GM18505 (cell line): ENCODE data around the gene SMIM21.

Experiments
- ATAC-seq: cut with Tn5 transposase; IDR thresholded peaks from one replicate; pipeline ENCODE4 v1.9.1; 2021; ENCODE audit not compliant: unreplicated experiment
- POLR2A ChIP-seq: IDR thresholded peaks from 4 replicates; pipeline ENCODE4 v1.6.1; 2011; ENCODE audit warnings: borderline replicate concordance; ENCODE audit not compliant: insufficient read depth, insufficient read length; ENCODE audit errors: extremely low read depth

The SMIM21 gene

DNA sequence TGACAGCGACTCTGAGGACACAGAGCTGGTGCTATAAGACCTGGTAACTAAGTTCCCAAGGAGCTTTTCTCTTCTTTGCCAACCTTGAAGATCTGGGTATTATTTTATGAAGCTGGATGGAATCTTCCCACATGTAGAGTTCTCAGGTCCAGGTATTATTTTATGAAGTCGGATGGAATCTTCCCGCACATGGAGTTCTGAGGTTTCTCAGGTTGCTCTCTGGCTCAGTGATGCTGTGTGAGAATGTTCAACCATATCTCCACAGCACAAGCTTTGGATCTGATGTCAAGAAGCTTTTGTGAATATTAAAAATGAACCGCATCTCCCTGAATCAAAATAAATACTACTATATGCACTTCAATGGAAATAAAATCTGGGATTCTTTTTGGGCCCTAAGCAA is at the start of gene SMIM21:
Gene SMIM21 (minus strand): TSS at position 101 of the 400 bp plus-strand sequence. CDS start 140 bp downstream, outside the sequence.
- TF ChIP-seq POLR2A, result no peak
- no peak for ATAC-seq

DNA sequence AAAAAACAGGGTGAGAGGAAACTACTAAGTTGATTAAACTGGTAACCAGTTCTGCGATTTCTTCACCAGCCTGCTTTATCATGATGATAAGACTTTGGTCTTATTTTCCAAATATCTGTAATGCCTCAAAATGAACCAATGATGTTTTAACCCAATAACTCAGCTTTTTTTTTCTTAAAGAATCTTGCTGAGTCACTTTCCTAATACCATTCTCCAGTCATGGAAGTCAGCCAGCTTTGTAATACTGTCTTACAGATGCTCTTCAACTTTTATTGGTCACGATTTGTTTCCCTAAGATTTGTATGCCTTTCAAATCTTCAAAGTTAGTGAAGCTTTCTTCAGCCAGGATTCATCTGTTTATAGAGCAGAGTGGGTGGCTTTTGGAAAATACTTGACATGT is 47.7 kb upstream of the SMIM21 start:
- ATAC-seq, result no peak
- TF ChIP-seq POLR2A, result no peak

DNA sequence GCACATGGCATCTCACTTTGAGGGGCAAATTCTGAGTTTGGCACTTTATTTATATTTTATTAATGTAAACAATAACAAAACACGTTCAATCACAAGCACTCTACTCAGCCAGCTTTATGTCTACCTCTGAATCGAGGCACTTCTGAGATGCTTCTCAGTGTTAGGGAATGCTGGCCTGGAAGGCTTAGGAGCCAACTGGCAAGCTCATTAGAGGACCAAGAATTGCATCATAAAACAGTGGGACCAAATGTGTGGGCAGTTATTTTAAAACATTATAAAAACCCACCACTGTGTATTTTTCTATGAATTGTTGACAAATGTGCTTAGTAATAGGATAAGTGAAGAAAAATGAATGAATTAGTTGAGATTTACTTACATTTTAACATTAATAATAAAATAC is 46.8 kb upstream of the SMIM21 start:
- ATAC-seq, result no peak
- TF ChIP-seq POLR2A, result no peak

DNA sequence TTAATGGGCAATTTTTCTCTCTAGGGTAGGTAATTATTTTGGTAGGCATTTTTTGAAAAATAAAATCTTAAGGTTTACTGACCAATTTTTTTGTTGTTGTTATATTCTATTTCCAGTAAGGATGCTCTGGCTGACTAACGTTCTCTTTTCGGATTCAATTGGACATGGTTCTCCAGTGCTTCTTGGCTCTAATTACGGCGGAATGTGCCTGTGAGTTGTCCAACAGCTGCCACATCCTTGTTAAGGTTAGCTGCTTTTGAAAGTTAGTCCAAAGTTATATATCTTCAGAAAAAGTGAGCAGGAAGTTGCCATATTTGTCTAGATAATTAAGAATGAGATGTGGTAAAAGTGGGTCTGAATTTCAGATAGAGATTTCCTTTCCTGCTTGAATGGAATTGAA is 45.8 kb upstream of the SMIM21 start:
- ATAC-seq, result no peak

DNA sequence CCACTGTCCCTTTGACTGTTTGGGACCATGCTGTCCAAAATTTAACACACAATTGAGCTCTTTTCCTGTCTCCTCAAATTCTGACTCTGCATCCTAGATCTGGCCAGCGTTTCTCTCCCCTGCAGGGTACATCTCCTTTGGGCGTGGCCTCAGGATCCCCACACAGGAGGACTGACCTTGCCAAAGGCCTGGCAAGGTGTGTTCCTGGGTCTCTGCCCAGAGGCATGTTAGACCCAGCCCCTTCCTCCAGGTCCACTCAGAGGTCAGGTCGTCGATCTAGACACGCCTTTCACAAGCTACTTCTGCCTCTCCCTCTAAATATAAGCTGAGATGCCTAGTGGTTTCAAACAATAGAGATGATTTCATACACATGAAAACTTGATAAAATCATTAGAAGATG is 45.4 kb upstream of the SMIM21 start:
- no peak for ATAC-seq
- no peak for TF ChIP-seq POLR2A

More for the DNA sequence above, 45.8 kb upstream of the SMIM21 start:
- no peak for TF ChIP-seq POLR2A

DNA sequence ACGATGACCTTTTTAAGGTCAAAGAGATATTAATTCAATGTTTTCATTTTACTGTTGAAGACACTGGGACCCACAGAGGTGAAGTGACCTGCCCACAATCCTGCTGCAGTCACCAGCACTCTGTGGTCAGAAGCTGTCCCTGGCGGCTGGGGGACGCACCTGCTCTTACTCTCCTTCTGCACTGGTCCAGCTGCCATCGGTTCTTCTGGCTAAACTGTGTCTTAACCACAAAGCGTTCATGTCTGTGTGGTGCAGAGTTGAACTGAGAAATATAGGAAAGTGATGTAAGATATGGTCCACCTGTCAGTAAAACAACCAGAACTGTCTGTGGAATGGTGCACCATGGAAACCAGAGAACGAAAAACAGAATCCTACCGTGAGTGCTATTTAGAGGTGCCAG is 44.9 kb upstream of the SMIM21 start:
- no peak for TF ChIP-seq POLR2A
- ATAC-seq, result no peak

DNA sequence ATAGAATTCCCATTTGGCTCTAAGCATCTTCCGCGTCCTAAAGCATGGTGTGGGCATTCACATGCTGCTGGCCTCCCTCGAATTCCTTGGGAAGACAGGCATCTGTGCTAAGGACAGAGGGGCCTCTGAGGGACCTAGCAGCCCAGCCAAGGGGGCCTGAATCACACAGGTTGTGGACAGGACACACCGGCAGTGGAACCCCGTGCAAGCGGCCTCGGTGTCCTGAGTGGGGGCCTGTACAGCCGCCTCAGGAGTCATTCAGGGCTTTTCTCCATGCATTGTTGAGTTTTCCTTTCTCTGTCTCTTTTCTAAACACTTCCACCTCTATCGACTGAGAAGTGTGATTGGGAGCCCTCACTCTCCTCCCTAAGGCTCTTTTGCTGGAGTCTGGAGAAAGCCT is 44.3 kb upstream of the SMIM21 start:
- no peak for TF ChIP-seq POLR2A
- ATAC-seq, result no peak

DNA sequence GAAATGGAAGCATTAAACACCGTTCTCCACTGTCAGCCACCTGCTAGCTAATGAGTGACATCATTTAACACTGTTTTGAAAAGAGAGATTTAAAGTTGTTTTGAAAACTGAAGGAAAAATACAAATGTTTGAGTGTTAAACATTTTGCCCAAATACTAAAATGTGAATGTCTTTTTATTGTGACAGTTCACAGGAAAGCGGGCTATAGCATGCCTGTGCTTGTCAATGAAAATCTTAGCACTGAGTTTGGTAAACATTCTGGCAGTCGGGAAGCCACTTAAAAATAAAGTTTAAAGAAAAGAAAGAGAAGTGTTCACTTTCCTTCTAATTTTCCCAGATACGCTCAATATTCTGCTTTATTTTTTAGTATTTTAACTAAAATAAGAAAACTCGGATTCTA is 40.3 kb upstream of the SMIM21 start:
- no peak for ATAC-seq
- TF ChIP-seq POLR2A, result no peak

DNA sequence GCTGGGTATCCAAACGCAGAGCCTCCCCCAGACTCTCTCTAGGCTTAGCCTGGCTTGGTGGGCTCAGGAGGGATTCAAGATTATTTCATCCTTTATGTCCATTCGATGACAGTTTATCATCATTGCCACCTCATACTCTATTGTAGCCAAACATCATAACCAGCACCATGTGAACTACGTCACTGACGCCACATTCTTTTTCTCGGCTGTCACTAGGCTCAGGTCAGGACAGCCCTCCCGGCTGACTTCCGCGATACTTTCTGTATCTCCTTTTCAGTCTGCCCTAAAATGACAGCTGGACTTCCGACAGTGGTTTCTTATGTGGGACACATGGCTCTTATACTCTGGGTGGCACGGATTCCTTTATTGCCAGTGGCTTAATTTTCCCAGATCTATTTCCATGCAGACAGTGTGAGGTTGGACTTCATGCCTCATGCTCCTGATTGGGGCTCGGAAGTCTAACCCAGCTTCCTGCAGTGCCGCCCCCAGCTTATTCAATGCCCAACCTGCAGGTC is 39.8 kb upstream of the SMIM21 start:
- TF ChIP-seq POLR2A, result no peak
- no peak for ATAC-seq

DNA sequence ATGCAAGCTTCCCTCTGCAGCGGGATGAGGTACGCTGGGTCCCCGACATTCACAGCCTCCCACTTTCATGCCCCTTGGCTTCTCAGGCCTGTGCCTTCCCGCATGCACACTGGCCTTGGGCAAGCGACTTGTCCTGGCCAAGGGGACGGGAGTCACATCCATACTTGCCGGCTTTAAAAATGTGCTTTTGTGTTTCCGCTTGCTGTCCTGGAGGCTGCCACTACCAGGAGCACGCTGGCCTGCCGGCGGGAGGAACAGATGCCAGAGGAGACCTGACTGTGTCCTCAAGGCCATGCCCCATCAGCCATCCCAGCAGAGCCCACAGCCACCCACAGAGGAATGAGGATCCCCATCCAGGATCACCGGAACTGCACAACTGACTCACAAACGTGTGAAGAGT is 36.9 kb upstream of the SMIM21 start:
- ATAC-seq, result no peak
- TF ChIP-seq POLR2A, result no peak

DNA sequence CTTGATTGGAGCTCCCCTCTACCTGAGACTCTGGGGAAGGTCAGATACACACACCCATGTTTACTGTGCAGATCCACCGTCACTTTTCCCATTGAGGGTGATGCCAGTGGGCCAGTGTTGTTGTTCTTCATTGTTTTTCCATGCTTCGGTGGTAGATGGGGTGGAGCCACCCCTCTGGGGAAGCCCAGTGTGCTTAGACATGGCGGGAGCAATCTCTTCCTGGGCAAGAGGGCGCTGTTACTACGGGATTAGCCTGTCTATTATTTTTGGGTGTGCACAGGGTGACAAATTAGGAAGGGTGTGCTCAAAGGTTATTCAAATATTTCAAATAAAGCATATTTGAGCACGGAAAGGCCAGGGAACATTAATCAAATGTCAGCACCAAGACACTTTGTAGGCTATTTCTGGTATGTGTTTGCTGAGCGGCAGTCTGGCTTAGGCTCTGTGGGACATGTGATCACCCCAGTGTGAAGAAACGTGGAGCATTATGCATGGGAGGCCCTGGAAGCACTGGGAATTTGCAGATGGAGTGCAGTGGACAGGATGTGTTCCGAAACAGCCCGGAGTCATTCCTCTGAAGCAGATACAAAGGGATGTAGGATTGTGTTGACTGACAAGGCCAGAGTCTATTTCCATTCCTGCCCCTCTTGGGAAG is 34.8 kb upstream of the SMIM21 start:
- no peak for TF ChIP-seq POLR2A
- no peak for ATAC-seq

DNA sequence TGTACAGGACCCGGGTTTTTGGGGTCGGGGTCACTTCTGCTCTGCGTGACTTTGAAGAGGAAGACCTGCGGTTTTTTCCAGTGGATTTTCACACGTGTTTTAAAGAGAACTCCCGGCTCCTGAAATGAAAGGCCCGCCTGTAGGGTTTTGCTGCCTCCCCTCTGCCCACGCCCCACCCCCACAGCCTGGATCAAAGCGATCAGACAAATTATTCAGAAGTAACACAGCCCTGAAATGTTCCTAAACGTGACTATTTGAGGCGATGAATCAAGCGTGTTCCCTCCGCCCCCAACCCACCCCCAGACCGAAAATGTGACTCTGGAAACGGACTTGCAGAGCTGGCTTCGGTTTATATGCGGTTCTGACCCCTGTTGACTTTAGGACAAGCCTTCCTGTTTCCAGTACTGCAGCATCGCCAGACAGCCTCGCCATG is 28.7 kb upstream of the SMIM21 start:
- no peak for TF ChIP-seq POLR2A
- no peak for ATAC-seq

DNA sequence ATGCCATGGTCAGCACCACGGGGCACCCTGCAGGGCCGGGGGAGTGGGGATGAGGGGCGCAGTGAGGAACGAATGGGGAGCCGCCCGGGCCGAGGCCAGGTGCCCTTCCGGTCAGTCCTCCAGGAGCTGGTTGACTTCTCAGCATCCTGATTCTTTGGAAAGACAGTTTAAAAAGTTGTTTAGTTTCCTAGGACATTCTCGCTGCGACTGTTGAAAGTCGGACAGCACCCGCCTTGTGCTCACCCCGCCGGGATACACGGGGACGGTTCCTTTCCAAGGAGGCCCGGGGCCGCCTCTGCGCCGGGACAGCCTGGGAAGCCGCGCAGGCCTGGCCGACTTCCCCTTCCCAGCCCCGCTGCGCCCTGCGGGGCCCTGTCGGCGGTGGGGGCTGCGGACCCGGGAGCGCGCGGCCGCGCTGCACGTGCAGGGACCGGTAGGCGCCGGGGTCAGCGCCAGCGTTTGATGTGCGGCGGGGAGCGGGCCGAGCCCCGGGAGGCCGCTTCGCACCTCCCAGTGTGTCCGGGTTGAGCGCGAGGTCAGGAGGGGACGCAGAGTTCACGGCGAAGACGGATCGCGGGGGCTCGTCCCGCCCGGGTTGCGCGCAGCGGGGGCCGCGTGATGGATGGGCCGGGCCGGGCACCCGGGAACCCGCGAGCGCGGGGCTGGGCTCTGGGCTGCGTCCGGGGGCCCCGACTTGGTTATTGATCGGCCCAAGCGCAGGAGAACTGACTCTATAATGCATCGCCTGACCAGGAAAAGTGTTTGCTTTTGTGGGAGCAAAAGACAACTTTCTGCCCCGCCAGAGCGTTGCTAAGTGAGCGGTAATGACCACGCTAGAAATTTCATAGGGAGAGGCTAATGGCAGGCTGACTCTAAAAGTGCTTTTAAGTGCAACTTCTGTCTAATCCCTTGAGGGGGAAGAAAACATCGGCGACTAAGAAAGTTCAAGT is 28.0 kb upstream of the SMIM21 start:
- ATAC-seq, result no peak
- no peak for TF ChIP-seq POLR2A
